DND-41 (cell line): ENCODE measurements around the gene LAMA2.

Experiments used
- CTCF ChIP-seq: IDR thresholded peaks from 2 replicates; pipeline ENCODE4 v1.5.1; 2012; ENCODE audit warnings: borderline replicate concordance, low read length, moderate library complexity, mild to moderate bottlenecking; ENCODE audit not compliant: poor library complexity, severe bottlenecking; ENCODE audit errors: extremely low read depth
- EZH2 ChIP-seq: IDR thresholded peaks from 3 replicates; pipeline ENCODE4 v1.6.1; 2012; ENCODE audit warnings: borderline replicate concordance, low read depth, mild to moderate bottlenecking, moderate library complexity, low read length, inconsistent platforms; ENCODE audit not compliant: severe bottlenecking

GRCh38 chr6:129046526-129046925, 163.6 kb downstream of the LAMA2 start:
- no peak for TF ChIP-seq EZH2
- TF ChIP-seq CTCF: no peak
